ENCODE measurements around the gene MRPS7.
A peak's percentile ranks its signal among the peaks of the same experiment; 100 is the strongest.

The MRPS7 gene

DNA sequence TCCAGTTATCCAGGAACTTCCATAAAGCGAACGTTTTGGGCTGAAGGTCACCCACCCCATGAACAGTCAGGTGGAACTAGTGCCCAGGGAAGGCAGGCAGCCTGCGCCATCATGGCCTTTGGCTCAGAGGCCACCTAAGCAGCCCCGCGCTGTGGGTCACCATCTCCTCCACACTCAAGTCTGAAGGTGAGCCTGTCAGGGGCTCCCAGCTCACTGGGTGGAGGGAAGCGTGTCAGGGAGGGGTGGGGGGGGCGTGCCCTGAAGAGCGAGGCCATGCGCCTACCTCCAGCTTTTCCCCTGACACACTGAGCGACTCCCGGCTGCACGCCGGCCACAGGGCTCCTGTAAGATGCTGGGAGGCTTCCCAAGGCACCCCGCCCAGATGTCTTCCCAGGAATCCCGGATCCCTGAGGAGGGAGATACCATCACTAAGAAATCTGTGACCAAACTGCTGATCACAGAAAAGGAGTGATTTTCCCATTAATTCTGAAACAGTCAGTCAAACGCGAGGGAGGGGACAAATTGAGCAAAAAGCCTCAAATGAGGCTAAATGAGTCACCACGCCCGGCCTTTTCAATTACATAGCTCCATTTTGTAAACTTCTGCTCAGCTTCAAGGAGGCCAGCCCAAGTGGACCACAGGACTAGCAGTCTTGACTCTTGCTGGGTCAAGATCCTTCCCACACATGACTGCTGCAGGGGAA lies 54.0 kb downstream of the MRPS7 start:
- DNase-seq, result peak in 1 of 2 donors; percentile 18
